ENCODE data around the gene MASP2.
"Not testable (repeated sequence)": the region's sequence is repeated elsewhere in the genome, so short reads cannot be mapped to it uniquely, and the experiment has no call there.

The MASP2 gene

DNA sequence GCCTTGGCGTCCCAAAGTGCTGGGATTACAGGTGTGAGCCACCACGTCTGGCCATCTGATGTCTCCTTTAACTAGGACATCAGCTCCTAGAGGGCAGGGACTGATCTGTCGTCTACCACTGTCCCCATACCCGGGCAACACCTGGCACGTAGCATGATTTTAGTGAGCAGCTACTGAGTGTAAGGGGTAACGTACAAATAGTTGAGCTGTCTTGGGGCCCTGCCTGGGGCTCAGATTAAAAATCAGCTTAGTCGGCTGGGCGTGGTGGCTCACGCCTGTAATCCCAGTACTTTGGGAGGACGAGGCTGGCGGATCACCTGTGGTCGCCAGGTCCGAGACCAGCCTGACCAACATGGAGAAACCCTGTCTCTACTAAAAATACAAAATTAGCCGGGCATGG lies 11.0 kb upstream of the MASP2 start:
- no peak for DNase-seq

DNA sequence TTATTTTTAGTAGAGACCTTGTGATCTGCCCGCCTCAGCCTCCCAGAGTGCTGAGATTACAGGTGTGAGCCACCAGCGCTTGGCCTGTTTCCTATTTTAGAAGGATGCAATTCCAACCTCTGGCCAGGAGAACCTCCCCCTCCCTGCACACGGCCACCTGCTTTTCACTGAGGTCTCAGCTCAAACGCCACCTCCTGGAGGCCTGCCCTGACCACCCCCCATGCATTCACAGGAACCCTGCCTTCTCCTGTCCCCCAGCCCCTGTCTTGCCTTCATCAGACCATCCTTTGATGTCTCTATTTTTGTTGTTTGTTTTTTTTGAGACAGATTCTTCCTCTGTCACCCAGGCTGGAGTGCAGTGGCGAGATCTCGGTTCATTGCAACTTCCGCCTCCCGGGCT lies 10.4 kb upstream of the MASP2 start:
- no peak for DNase-seq

DNA sequence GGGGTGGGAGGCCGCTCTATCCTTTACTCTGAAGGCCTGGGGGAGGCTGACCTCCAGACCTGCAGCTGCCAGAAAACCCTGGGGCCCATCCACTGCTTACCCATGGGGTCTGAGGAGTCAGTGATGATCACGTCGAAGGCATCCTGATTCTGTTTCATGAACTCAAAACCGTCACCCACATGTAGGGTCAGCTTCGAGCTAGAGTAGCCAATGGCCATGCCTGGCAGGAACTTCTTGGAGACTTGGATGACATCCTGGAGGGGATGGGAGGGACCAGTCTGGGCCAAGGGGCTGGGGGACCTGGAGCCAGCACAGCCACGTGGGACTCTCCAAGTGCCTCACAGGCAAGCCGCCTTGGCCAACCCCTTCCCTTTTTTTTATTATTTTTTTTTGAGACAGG lies 9.5 kb upstream of the MASP2 start:
- DNase-seq = no peak

DNA sequence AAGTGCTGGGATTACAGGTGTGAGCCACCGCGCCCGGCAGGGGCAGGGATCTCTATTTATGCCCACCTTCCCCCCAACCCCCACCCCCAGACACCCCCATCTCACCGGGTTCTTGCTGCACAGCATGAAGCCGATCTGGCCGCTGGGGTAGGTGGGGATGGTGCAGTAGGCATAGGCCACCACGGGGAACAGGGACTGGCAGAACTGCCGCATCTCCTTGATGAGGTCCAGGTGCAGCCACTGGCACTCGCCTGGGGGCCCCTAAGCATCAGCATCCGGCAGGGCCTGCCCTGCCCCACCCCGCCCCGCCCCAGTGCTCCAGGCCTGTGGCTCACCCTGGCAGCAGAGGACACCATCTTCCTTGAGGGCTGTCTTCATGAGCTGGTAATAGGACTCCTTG lies 8.6 kb upstream of the MASP2 start:
- DNase-seq = no peak

DNA sequence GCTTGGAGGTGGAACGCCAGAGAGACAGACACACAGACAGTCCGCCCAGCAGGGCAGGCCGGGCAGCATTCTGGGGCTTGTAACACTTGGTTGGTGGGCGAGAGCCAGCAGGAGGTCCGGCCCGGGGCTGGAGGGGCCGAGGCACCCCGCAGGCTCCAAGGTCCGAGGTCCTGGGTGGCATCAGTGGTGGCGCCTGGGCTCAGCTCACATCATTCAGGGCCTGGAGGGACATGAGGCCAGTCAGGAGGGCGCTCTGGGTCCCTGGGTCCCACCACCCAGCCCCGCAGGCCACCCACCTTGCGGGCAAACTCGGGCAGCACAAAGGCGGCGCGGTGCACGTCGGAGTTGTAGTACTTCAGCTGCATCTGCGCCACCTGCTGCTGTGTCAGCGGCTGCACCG lies 7.6 kb upstream of the MASP2 start:
- no peak for DNase-seq

DNA sequence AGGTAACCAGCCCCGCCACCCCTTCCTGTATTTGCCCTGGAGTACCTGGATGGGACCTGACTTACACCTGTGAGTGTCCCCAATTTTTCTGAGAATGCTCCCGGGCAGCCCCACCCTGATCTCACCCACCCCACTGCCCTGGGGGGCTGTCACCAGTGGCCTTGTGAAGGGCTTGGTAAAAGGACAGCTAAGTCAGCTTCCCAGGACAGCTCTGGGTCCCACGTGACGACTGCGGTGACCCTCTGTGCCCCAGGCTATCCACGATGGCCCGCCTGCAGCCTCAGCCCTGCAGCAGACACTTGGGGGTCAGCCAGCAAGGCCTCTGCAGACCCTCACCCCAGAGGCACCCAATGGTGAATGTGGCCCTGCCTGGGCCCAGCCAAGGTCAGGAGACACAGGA lies 7.1 kb upstream of the MASP2 start:
- no peak for DNase-seq

DNA sequence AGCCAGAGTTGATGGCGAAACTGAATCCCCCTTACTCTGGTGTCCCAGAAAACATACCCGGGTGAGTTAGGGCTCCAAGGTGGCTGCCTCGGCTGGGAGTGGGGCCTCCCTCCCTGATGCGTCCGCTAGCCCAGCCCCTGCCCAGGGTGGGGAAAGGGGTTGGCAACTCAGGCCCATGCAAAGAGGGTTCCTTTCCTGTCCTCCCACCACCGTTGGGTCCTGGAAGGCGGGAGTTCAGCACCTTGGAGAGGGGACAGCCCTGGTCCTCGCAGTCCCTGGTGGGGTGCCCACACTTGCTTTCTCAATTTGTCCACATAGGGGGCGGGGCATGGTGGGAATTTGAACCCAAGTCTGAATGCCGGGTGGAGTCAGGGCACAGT lies 6.7 kb upstream of the MASP2 start:
- no peak for DNase-seq

DNA sequence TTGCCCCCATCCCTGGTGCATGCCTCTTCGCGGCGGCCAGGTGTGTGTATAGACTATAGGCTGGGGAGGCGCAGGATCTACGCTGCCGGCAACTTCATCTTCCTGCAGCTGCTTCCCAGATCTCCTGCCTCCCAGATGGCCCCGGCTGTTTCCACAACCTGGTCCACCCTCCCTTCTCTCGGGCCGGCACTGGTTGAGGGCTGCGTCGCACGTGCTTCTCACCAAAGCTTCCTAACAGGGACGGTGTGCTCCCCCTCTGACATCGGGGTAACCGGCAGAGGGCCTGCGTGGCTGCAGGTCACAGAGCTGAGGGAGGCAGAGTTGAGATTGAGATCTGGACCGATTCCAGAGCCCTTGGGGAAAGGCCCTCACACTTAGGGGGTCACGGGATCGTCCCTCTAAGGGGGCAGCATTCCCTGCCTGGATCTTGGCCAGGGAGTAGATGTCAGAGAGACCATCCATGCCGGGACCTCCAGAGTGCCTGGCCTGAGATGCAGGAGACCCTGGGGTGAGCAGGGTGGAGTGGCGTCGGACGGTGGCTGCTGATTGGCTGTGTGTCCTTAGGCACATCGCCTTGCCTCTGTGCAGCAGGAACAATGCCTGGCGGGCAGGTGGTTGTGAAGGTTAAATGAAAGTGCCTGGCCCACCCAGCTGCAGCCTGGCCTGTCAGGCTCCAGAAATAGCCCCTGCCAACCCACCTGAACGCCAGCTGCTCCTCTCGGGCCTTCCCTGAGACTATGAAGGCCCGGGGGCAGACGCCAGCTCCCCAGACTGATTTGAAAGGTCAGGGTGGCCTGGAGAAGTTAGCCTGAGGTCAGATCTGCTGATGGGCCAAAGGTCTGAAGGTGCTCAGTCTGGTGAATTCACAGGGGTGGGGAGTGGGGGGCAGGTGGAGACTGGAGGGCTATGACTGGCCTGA lies 6.1 kb upstream of the MASP2 start:
- no peak for DNase-seq

DNA sequence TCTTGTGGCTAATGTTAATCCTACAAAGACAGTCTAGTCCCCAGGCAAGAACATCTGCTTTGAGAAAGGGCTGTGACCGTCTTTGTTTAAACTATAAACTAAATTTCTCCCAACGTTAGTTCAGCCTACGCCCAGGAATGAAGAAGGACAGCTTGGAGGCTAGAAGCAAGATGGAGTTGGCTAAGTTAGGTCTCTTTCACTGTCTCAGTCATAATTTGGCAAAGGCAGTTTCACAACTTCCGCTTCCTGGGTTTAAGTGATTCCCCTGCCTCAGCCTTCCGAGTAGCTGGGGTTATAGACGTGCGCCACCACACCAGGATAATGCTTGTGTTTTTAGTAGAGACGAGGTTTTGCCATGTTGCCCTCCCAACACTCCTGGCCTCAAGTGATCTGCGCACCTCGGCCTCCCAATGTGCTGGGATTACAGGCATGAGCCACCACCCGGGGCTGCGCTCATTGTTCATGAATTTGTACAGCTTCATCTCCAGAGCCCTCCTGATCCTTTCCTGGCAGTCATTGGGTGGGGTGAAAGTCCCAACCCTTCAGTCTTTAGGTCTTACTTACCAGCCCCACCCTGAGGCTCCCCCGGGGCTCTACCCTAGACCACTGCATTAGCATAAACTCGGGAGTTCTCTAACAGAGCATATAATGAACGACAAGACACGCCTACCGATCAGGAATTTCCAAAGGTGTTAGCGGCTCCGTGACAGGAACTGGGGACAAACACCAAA lies 4.9 kb upstream of the MASP2 start:
- DNase-seq = no peak

DNA sequence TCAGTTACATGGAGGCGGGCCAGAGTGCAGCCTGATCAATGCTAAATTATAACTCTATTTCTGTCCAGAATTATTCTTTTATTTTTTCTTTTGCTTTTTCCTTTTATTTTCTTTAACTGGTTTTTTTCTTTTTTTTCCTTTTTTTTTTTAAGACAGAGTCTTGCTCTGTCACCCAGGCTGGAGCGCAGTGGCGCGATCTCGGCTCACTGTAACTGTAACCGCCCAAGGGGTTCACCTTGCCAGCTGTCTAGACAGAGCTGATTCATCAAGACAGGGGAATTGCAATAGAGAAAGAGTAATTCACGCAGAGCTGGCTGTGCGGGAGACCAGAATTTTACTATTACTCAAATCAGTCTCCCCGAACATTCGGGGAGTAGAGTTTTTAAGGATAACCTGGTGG lies 4.1 kb upstream of the MASP2 start:
- not testable (repeated sequence) for DNase-seq

DNA sequence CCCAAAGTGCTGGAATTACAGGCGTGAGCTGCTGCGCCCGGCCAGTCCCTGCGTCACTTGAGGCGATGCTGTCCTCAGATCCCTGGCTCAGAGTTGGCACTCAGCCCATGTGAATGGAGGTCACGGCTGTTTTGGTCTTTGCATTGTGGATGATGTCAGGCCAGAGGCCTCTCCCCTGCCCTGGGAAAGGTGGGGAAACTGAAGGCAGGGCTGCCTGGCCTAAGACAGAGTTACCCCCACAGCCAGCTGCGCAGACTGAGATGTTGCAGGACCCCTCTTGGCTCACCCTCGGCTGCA lies 821 bp downstream of the MASP2 start:
- no peak for DNase-seq

DNA sequence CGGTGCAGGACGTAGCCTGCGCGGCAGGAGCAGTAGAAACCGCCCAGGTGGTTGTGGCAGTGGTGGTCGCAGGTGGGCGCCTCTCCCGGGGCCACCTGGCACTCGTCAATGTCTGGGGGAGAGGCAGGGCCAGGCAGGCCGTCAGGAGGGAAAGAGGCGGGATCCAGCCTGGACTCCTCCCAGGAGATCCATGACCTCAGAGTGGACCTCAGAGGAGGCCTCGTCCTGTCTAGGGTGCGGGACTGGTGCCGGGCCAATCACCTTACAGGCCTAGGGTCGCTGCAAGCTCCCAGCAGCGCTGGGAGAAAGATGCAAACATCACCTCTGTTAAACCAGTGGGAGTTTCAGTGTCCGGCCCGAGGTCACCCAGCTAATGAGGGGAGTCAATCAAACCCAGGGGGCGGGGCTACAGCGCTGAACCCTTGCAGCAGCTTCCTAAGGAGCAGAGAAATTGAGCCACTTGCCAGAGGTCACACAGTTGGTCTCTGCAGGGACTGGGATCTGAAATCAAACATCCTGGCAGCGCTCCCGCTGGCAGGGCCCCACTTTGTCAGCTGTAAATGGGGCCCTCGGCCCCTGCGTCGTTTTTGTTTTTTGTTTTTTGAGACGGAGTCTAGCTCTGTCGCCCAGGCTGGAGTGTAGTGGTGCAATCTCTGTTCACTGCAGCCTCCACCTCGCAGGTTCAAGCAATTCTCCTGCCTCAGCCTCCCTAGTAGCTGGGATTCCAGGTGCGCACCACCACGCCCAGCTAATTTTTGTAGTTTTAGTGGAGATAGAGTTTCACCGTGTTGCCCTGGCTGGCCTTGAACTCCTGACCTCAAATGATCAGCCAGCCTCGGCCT lies 1.4 kb downstream of the MASP2 start:
- DNase-seq = no peak

DNA sequence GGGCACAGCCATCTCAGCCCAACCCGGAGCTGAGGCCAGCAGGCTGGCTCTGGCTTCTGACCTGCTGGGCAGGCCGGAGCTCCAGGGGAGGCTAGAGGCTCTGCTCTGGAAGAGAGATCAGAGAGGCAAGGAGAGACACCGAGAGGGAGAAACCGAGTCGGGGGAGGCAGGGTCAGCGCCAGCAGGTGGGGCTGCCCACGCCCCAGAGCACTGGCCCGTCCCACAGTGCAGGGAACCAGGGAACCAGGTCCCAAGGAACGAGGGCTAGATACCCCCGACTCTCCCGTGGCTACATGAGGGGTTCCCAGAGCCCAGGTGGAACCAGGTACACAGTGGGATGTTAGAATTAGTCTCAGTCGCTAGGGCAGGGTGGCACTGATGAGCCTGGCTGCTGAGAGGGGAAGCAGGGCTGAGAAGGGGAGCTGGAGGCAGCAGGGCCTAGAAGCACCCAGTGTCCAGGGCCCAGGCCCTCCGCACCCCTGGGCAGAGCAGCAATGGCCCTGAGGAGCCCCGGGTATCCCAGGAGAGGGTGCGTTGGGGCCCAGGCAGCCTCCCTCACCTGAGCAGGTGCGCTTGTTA lies 2.1 kb downstream of the MASP2 start:
- no peak for DNase-seq

DNA sequence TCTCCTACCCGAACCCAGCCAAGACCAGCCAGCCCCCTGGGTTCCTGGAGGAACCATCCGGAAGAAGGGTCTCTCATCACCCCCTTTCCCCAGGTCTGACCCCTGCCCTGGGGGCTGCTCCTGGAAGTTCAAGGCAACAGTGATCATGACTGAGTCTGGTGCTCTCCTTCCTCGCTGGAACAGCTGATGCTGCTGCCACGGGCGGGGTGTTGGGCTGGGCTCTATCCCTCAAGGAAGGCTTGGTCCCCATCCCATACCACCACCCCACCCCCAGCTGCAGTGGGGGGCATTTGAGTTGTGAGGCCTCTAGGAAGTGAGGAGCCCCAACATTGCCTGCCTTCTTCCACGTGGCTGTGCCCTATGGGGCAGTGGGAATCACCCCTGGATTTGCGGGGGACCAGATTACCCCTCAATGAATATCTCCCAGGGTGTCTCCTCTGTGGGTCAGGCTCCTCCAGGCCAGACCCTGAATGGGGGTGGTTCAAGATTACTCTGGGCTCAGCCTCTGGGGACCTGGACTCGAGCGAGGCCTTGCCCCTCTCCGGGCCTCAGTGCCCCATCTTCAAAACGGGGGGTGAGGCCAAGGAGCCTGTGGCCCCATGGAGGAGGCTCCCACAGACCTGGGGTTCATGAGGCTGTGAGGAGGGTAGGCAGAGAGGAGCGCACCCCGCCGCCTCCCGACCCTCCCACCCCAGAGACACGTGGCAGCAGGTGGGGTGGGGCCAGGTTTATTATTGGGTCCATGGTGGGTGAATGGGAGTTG lies 2.8 kb downstream of the MASP2 start:
- no peak for DNase-seq

DNA sequence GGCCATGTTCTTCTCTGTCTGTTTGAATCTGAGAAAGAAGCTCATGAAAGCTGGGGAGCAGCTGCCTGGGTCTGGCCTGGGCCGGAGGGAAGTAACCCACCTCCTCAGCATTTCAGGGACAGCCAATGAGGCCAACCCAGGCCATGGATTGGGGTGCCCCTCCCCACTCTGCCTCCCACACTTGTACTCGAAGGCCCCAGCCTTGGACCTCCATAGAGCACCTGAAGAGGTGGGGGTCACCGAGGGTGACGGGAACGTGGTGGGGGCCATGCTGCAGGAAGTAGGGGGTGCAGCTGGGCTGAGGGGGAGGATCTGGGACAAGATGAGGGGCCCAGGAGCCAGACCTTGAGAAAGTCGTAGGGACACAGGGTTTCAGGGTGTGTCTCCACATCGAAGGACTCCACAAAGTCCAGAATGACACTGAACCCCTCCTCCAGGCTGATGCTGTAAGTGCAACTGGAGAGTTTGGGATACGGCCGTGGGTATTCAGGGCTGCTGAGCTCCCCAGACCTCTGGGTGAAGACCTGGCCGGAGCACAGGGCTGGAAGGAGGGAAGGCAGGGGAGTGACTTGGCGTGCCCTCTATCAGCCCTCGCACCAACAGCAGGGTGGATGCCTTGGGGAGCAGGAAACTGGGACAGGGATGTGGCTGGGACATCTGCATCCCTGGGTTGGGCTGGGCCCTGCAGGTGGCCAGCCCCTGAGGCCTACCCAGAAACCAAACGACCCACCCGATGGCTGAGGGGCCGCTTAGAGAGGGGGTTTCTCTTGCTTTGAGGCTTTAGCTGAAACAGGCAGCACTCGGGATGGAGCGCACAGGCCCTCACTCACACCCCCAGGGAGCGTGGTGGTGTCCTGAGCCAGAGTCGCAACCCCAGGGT lies 3.8 kb downstream of the MASP2 start:
- DNase-seq = no peak

DNA sequence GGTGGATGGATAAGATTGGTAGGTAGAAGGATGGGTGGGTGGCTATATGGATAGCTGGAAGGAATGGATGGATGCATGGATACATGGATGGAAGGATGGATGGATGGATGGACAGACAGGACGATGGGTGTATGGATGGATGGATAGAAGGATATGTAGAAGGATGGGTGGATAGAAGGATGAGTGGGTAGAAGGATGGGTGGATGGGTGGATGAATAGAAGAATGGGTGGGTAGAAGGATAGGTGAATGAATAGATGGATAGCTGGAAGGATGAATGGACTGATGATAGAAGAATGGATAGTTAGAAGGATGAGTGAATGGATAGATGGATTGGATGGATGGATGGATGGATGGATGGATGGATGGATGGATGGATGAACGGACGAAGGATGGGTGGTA lies 5.0 kb downstream of the MASP2 start:
- no peak for DNase-seq

DNA sequence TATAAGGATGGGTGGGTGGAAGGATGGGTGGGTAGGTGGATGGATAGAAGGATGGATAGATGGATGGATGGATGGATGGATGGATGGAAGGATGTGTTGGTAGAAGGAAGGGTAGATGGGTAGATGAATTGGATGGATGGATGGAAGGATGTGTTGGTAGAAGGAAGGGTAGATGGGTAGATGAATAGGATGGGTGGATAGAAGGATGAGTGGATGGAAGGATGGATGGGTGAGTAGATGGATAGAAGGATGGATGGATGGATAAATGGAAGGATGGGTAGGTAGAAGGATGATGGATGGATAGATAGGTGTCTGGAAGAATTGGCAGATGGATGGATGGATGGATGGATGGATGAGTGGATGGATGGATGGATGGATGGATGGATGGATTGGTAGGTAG lies 6.0 kb downstream of the MASP2 start:
- no peak for DNase-seq

DNA sequence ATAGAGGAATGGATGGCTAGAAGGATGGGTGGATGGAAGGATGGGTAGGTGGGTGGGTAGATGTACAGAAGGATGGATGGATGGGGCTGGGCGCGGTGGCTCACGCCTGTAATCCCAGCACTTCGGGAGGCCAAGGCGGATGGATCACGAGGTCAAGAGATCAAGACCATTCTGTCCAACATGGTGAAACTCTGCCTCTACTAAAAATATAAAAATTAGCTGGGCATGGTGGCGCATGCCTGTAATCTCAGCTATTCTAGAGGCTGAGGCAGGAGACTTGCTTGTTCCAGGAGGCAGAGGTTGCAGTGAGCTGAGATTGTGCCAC lies 7.0 kb downstream of the MASP2 start:
- not testable (repeated sequence) for DNase-seq

DNA sequence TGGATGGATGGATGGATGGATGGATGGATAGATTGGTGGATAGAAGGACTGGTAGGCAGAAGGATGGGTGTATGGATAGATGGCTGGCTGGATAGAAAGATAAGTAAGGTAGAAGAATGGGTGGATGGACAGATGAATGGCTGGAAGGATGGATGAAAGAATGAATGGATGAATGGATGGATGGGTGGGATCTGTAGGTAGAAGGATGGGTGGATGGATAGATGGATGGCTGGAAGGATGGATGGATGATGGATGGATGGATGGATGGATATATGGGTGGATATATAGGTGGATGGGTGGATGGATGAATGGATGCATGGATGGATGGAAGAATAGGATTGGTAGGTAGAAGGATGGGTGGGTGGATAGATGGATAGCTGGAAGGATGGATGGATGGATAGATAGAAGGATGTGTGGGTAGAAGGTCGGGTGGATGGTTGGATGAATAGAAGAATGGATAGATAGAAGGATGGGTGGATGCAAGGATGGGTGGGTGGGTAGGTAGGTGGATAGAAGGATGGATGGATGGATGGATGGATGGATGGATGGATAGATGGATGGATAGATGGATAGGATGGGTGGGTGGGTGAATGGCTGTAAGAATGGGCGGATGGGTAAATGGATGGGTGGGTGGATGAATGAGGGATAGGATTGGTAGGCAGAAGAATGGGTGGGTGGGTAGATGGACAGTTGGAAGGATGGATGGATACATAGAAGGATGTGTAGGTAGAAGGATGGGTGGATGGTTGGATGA lies 7.5 kb downstream of the MASP2 start:
- DNase-seq = no peak

DNA sequence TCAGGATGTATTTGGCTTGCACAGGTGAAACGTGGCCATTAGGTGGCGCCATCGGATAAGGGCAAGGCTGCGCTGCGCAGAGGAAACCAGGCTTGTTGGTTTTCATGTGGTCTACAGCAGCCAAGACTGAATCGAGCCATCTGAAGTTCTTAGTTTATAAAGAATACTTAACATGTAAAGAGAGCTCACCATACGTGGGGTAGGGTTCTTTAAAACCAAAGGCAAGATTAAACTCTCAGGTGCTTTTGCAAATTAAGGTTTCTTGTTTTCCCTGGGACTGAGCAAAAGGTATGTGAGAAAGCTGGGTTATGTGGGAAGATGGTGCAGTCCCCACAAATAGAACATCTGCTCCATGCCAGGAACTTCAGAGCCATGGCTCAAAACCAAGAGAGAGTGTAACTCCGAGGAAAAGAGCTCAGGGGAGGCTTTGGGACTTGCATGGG lies 9.3 kb downstream of the MASP2 start:
- peak; percentile 60 for DNase-seq
